ENCODE data around the gene CAMTA1.
A peak's percentile ranks its signal among the peaks of the same experiment; 100 is the strongest.

CAMTA1 gene

DNA sequence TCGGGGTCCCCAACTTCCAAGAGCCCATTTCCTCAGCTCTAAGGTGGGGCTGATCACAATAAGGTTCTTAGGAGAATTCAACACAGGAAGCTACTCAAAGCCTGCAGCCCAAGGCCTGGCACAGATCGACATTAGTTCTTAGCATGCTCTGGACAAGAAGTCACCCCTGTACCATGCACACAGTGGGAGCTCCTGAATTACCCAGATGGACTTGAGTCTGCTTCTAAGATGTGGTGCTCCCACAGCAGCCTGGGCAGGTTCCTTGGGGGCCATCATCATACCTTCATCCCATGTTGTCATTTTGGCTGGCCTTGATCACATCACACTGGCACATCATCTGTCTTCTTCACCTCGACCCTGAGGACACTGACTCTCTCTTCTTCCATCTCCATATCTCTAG lies 832.6 kb downstream of the CAMTA1 start:
- no peak for DNase-seq

DNA sequence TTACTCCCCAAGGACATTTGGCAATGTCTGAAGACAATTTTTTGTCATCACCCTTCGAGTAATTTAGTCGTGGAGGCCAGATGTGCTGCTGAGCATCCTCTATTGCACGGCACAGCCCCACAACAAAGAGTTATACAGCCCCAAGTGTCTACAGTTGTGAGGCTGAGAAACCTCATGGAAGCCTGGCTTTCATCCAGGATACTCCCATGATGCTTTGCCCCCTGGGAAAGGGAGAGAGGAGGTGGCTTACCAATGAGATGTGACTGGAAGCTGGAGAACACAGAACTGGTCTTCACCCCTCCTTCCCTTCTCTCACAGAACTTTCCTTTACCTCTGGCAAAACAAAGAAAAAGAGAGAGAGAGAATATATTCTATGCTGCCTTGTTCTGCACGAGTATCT lies 834.9 kb downstream of the CAMTA1 start:
- DNase-seq = no peak

DNA sequence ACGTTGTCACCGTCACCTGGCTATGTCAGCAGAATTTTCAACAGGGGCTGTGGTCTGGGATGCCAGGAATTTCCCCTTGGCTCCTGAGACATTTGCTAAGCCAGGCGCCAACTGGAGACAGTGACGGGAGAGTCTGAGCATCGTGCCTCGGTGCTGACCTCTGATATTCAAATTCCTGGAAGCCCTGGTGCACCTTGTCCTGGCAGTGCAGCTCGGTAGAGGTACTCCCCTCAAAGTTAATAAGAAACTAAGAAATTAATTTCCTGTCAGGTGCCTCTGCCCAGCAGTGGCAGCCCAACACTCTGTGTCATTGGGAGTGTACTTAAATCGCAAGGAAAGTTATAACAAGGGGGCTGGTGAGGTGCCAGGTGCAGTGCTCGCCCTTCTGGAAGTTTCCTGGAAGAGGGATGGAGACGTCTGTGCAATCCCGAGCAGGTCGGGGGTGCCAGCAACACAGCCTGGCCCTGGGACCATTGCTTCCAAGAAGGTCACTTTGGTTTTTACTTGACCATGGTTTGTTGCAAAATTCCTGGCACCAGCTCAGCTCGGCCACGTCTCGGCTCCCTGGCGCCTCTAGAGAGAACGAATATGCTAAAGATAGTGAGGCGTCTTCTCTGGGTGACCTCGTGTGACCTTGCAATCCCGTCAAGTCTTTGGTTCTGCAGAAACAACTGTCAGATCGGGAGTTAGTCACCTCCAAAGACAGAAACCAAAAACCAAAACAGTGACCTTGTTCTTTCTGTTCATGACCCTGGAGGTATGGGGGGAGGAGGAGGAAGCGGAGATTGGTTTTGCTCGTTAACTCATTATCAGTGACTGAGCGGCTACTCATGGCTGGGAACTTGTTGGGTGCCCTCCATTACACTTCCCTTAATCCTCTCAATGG lies 836.3 kb downstream of the CAMTA1 start:
- DNase-seq = no peak

DNA sequence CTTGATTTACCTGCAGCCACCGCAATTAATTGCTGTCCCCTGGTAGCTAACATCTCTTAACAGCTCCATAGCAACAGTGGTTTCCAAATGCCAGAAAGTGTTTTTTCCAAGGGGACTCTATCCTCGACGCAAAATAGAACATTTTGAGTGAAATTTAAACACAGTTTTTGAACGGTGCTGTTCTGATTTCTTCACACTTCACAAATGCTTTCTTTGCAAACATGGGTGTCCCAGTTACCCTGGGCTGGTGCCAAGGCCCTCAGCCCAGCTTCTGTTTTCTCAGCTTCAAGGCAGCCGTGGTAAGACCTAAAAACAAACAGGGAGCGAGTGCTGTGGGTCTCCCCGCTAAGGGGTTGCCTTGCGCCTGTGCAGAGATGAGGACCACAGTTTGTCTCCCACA lies 838.6 kb downstream of the CAMTA1 start:
- DNase-seq = no peak

DNA sequence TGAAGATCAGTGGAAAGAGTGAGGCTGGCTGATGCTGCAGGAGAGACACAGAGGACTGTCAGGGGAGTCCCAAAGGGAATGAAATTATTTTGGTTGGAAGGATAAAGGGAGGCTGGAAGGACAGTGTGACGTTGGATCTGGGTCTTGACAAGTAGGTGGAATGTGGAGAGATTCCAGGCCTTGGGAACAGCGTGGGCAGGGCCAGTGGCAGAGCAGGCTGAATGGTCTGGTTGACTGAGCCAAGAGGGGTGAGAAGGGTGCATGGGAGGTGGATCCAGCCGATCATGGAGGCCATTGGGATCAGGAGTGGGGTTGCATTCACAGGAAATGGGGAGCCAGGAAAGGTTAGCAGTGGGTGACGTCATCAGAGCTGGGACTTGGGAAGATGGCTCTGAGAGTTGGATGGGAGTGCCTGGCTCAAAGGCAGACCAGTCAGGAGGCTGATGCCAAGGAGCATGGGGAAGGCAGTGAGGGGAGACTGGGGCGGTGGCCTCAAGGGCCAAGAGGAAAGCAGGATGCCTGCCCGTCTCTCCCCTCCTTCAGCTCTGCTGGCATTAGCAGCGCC lies 839.6 kb downstream of the CAMTA1 start:
- DNase-seq = no peak

DNA sequence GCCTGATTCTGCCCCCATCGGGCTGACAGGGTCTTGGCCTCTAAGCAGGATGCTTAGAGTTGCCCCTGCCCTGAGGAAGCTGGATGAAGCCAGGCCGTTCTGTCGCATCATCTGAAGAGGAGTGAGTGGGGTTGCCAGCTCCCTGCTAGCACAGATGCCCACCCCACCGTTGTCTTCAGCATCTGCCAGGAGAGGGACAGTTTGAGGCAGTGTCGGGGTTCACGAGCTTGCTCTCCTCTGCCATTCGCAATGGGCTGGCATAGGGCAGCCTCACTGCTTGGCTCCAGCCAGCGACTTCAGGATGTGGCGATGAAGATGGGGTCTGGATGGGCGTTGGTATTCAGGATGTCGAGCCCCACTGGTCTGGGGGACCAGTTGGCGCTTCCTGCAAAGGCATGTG lies 840.1 kb downstream of the CAMTA1 start:
- no peak for DNase-seq

DNA sequence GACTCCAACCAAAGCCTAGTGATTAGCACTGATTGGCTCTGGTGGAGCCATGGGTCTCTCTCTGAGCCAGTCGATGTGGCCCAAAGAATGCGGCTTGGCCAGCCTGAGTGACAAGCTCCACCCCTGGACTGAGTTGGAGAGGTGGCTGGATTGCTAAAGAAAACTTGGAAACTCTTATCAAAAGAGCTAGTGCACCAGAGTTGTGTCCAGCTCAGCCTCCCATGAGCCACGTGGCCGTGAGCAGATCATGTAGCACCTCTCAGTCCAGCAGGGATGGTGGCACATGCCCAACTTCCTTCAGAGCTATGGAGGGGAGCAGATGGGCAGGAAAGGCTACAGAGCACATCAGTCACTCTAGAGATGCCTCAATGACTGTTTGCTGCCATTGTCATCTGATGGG lies 843.0 kb downstream of the CAMTA1 start:
- no peak for DNase-seq

DNA sequence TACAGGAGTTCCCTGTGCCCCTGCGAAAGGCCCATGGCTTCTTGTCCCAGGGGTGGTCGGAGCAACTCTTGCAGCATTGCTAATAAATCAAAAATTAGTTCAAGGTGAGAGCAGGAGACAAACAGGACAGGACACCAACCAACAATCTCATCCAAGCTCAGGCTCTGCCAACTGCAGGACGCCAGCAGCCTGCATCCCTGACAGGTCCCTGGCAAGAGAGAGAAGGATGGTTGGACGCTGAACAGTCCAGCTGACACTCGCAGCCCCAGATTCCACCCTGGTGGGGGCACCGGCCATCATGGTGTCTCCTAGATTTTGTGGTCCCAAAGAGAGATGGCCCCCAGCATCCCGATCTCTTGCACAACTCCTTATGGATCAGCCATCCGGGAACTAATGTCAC lies 843.8 kb downstream of the CAMTA1 start:
- no peak for DNase-seq

DNA sequence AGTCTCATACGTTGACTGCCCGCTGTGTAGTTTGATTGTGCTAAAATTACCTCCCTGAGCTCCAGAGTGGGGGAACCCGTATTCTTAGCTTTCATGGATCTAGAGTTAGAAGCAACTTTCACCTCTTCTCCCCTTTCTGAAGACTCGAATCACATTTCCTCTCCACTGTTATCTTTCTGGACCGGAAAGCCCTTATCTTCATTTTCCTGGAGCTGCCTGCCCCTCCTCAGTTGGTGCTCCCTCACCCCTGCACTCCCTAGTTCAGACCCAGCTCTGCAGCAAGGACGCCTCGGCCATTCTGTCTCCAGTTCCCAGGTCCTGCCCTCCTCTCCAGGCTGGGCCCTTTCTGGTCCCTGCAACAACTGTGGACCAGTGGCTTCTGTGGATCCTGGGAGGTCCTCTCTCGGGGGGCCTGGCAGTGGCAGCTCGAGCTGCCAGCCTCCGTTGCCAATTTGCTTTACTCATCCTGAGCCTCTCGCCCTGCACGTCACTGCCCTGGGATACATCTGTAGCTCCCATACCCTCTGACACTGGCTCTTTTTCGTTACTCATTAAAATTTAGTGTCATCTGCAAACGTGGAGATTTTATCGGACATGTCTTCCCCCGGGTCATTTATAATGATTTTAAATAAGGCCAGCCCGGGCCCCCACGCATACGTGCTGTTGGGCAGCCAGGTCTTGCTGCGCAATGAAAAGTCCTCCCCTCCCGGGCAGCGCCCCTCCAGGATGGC lies 844.4 kb downstream of the CAMTA1 start:
- no peak for DNase-seq

DNA sequence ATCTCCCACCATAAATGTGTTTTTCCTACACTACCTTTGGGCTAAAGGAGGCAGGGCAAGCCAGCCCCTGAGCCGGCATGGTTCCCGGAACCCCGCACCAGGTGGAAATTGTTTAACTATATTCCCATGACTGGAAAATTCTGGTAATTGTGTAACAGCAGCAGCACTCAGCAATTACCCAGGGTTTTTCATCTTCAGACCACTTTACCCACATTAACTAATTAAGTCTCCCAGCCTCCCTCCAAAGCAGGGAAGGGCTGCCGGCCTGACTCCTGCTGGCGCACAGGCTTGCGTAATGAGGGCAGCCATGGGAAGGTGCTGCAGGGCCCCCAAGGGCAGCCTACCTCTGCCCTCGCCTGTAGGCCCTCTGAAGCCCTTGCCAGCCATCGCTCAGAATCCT lies 845.1 kb downstream of the CAMTA1 start:
- no peak for DNase-seq

DNA sequence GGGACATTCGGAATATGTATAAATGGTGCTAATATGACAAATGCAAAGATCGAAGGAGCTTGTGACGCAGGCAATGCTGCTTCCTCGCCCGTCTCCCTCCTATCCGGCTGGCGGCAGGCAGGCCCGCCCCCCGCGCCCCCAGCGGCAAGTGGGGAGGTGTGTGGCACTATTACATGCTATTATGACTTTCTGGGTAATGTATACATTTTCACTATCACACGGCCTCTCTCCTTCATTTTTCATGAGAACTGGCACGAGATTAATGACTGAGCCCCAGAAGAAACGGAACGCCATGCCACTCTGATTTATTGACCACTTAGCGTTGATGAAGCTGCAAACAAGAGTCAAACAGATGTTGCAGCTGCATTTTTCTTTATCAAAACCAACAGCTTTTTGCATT lies 846.9 kb downstream of the CAMTA1 start:
- DNase-seq = no peak

DNA sequence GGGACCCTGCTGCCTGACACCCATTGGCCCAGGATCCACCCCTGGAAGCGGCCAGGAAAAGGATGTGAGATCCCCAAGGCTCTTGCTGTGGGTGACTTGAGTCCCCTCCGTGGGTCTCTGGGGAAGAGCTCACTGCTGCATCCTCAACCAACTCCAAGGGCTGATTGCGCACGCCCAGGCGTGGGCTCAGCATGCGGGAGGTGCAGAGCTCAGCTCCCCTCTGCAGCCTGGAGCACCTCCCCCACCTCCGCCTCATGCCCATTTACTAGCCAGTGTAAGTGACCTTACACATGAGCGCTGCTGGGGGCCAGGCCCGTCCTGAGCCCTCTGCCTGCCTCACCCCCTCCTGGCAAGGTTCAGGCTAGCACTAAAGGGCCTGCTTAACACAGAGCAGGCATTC lies 847.4 kb downstream of the CAMTA1 start:
- no peak for DNase-seq

DNA sequence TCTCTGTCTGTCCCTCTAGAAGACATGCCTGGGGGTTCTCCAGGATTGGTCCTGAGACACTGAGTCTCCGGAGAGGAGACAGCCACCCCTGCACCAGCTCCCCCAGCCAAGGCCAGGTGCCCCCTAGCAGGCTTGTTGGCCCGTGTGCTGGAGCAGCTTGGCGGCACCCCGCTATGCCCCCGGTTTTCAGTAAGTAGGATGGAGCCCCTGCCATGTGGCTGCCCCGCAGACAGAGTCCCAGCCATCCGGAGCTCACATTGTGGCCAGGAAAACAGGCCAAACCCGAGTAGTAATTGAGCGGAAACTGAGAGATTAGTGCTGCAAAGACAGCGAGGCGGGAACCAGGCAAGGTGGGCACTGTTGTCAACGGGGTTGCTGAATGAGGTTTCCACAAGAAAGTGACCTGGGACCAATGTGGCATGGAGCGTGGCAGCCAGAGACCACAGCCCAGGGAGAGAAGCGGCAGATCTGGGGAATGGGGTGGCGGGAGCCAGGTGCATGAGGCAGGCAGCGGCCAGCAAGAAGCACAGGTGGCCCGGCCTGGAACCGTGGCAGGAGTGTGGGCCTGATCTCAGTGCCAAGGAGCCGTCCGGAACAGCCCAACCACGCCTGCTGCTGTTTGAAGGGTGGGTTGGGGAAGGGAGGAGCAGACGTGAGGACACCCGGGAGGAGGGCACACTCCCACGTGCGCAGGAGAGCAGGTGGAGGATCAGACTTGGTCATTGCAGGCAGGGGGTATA lies 848.4 kb downstream of the CAMTA1 start:
- no peak for DNase-seq

DNA sequence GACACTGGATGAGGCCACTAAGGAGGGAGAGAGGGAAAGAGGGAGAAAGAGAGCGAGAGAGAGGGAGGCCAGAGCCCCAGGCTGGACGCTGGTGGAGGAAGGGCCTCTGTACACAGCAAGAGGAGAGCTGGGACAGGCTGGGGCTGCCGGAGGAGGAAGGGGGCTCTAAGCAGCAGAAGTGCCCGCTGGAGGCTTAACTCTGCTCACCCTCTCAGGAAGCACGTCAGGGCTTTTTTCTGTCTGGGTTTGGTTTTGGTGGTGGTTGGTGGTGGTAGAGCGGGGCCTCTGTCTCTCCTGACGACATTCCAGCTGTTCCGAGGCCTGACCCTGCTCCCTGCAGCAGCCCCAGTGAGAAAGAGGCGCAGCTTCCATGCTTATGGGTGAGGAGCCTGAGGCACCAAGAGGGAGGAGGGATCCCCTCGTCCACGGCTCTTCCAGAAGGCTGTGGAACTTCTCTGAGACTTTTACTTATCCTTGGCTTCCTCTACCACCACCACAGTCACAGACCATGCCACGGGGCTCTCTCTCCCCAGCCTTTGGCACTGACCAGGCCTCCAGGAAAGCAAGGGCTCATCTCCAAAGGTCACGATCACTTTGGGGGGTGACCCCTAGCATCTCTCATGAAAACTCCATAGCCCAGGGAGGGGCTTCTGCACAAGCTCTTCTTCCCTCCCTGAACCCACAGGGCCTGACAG lies 849.4 kb downstream of the CAMTA1 start:
- DNase-seq = no peak

DNA sequence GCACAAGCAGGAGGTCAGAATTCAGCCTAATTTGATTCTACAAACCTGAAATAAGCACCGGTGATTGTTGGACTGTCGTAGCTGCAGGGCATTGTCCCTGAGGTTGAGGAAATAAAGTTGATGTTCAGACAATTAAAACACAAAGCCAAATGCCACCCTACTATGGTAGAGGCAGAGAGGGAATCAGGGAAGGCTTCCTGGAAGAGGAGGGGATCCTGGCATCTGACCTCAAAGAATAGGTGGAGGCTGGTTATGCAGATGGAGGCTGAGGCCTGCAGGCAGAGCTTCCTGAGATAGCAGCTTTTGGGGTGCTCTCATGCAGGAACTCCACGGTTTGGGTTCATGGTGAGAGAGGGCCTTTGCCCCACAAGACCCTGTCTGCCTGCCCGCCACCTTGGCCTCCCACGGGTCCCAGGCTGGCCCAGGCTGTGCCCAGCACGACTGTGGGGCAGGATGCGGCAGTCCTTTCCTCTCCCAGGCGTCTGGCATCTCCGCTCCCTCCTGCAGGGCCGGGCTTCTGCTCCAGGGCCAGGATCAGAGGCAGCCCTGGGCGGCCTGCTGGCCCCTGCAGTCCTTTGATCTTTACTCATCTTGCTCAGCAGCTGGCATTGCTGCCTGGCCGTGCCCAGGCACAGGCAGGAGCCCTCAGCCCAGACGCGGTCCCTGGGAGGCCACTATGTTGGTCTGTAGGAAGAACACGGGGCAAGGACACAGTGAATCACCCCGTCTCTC lies 851.7 kb downstream of the CAMTA1 start:
- DNase-seq = no peak

DNA sequence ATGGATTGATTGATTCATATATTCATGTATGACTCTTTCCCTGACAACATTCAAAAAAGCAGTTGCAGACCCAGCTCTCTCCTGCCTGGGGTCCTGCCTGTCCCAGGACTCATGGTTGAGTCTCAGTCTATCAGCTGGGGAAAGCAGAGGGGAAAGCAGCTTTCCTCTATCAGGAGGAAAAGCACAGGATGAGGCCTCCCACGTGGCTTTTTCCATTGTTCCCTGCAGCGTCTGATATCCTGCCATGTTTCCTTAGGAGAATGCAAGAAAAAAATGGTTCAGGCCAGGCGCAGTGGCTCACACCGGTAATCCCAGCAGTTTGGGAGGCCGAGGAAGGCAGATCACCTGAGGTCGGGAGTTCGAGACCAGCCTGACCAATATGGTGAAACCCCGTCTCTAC lies 852.8 kb downstream of the CAMTA1 start:
- no peak for DNase-seq

DNA sequence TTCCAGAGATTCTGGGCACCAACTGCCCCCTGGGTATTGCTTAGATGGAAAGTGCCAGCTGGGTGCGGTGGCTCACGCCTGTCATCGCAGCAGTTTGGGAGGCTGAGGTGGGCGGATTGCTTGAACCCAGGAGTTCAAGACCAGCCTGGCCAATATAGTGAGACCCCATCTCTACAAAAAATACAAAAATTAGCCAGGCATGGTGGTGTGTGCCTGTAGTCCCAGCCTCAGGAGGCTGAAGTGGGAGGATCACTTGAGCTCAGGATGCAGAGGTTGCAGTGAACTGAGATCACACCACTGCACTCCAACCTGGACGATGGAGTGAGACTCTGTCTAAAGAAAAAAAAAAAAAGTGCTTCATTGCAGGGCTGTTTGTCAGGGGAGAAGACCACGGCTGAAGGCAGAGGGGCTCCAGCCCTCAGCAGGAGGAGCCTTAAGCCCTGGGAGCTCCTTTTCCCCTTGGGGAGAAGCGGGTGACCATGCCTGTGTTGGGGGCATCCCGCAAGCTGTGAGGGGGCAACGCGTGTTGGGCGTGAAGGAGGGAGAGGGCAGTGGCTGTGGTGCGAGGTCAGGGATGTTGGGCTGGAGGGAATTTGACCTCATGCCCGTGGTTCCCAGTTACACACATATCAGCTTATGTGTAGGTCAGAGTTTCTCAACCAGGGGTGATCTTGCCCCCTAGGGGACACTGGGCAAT lies 854.3 kb downstream of the CAMTA1 start:
- DNase-seq = no peak

DNA sequence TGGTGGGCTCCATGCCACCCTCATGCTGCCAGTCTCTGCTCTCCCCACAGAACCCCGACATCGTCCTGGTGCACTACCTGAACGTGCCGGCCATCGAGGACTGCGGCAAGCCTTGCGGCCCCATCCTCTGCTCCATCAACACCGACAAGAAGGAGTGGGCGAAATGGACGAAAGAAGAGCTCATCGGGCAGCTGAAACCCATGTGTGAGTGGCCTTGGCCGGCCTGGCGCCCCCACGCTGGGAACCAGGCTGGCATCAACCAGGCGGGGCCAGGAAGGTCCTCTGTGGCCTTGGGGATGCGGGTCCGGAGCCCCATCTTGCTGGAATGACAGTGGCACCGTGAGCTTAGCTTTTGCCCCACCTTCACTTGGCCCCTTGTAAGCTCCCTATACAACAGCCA lies 855.1 kb downstream of the CAMTA1 start:
- DNase-seq = no peak

DNA sequence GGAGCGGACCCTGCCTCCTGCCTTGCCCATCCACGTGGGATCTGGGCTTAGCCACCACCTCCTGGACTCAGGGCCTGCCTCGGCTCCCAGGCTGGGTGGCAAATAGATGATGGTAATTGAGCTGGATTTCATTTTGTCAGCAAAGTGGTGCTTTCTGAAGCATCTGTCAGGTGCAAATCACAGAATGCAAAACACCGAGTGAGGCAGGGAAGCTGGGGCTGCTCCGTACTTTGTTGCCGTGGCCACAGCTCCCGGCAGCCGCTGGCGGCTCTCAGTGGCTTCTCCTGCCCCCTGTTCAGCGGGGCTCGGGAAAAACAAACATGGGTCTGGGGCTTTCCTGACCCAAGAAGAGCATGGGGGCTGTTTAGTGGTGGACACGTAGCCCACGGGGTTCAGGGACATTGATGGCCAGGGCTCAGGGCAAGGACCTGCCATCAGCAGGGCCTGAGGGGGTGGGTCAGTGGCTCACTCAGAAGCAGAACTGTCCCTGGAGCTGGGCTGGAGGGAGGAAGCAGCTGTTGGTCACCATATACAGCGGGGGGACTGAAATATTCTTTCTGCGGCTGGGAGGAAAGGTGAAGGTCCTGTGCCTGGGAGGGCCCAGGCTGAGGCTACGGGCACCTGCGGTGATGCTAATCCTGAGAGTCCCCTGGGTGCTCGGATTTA lies 855.8 kb downstream of the CAMTA1 start:
- DNase-seq = no peak

DNA sequence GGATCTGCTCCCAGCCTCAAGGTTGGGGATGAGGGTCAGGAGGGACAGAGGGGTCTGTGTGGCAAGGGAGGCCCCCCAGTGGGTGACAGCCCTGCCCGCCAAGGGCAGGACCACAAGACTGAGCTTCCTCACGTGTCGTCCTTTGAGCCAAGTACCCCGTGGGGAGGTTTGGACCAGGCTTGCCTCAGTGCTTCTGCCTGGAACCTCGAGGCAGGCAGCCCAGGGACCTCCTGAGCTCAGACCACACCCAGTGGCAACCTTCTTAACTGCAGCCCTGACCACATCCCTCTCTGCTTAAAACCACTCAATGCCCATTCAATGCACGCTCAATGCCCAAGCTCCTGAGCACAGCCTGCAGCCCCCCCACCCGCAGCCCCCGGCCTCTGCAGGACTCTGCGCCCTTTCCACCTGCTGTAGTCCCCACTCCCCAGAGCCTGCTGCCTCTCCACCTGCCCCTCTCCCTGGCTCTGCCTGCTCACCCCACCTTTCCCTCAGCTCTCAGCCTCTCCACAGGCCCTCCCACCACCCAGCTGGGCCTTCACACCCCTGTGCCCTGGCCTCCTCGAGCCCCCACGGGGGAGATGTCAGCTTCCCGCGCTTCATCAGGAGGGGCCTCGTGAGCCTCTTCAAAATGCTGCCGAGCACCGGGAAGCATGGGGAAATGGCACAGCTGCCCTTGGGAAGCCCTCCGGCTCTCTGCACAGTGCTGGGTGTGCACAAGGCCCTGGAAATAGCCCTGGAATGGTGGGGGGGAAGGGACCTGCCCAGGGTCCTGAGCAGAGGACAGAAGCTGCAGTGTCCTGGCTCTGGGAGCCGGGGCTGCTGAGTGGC lies 856.5 kb downstream of the CAMTA1 start:
- DNase-seq = peak; percentile 54

Measured in NCI-H510A (cell line).